ENCODE data around the gene HERC3.

HERC3 gene

DNA sequence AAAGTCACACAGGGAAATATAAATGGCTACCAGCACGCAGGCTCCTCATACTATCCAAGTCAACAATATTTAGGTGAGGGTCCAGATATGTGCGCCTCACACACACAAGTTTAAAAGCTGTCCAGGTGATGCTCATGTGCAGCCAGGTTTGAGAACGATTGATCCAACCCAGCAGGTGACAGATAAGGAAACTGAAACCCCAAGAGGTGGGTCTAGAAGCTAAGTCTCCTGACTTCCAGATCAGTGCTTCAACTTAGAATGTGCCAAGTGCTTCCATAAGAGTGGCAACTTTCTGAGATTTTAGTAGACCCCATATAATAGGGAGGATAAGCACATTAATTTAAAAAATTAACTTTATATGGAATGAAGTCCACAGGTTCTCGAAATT is 159.8 kb downstream of the HERC3 start:
- no peak for FAIRE-seq

DNA sequence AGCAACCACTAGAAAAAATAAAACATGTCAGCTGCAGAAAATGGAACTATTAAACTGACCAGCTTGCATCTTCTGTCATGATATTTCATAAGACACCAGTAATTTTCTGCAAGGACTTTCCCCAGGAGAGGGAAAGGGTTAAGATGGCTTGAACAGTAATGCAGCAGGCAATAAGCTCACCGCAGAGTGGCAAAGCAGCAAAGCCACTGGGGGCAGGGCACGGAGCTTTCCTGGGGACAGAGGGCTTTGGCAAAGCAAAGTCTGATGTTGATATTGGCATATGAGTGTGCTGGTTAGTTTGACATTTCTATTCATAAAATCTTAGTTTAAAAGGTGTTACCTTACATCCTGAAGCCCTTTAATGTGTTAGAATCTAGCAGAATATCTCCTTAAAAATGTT is 160.5 kb downstream of the HERC3 start:
- FAIRE-seq, result no peak

DNA sequence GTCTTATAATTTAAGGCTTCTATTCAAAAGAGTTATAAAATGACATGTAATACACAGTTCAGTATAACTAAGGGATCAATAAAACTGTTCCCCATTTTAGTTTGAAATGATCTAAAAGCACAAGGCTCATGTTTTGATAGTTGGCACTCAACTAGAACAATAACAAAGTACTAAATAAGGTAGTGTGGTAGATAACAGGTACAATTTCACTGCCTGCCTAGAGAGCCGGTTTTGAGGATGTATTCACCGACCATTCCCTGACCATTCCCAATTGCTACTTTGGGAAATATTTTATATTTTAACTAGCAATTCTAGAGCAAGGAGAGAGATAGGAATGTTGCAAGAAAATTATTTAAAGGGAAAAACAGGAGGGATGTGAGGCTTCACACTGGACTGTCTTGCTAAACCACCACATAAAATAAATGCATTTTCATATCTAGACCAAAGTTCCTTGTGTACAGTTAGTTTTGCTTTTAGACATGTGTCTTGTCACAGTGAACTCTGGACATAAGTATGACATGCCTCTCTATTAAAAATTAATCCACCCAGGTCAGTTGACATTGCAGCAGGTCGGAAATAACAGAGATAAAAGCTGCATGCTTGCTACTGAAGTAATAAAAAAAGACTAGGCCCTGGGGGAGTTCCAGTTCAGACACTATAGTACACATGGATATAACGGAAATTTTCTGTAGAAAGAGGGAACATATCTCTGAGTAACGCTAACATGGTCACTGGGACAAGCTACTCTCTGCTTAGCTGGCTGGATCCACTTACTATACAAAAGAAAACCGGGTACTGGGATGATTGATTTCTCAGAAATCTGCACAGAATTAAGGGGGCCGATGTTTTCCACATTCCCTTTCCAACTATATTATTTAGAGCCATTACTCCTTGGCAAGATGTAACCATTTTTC is 161.6 kb downstream of the HERC3 start:
- FAIRE-seq, result no peak

DNA sequence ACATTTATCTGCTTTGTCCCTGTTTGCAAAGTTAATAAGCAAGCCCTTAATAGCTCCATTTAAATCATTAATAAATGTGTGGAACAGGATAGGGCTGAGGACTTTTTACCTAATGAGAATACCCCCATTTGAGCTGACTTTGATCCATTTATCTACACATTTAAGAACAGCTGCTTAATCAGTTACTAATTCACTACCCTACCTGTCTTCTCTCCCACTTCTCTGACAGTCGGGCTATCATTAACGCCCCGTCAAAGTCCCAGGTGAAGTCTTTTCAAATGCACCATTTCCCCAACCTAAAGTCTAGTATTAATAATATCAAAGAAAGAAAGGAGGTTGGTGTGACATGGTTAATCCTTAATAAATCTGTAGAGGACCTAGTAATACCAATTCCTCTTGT is 162.5 kb downstream of the HERC3 start:
- FAIRE-seq, result no peak

DNA sequence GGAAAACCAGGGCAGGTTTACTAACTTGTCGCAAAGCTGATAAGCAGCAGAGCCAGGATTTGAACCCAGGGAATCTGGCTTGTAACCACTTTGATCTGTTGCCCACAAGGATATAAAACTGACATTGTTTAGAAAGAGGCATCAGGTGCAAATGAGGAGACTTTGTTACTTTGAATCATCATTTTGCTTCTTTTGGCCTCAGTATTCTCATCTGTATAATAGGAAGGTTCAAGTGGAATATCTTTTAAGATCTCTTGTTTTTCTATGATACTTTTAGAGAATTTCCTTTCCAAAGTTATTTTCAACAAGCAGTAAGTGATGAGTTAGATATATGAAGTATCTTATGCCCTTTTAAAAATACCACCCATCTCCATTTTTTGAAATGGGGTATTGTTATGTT is 163.2 kb downstream of the HERC3 start:
- no peak for FAIRE-seq

DNA sequence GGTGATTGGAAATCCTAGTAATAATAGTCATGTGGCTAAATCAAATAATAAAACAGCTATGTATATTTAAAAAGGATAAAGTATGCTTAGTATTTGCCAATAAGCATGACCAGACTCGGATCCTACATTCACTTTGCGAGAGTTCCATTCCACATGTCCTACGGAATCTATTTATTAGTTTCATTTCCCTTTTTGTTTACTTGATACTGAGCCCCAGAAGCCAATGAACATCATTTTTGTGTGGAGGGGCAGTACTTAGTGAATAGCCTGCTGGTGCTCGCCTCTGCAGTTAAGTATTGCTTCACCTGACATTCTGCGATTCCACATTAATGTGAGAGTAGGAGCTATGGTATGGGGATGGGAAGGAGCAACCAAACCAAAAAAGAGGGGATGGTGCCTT is 163.9 kb downstream of the HERC3 start:
- FAIRE-seq, result no peak

DNA sequence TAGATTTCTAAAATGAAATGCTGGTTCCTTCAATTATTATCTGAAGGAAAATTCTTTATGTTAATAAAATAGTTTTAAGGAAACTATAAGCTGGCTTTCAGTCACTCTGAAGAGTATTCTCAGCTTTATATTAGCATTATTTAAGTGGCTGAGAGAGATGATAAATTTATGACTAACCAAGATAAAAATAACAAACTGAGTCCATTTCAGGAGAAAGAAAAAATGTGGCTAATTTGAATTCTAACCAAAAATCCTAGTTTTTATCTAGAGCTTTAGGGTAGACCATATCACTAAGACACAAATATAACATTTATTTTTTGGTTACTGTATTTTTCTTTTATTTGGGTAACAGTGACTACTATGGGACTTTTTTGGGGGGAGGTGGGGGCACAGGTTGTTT is 164.8 kb downstream of the HERC3 start:
- FAIRE-seq, result no peak

DNA sequence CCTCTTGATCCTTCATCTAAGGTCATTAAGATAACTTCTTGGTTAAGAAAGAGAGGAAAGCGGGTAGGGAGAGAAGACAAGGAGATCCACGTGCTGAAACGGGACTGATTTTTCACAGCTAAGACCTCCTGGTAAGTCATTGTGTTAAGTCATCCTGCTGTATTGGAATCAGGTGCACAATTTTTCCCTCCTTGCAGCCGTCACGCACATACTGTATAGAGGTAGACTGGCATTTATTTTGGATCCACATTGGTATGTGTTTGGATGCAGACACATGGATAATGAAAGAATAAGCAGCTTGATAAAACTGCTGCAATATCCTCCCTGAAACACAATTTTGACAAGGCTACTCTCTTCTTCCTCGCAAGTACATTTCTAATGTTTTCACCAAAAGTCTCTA is 165.5 kb downstream of the HERC3 start:
- FAIRE-seq, result no peak

Measured in TTC549 (cell line).